Body of pancreas (tissue), 4 donors: ENCODE data around the gene TNRC6A.

Experiments
- POLR2A ChIP-seq, 3 donors: fragments of 450-650 bp; IDR thresholded peaks; one replicate each; pipeline ENCODE4 v1.6.1; 2016; ENCODE audit warnings: antibody characterized with exemption in 3 of 3, mild to moderate bottlenecking in 2 of 3
- TF ChIP-seq, protein P1 (sequence below), 7 experiments: fragments of 450-650 bp in 4 of 7; fragments of 200-600 bp in 3 of 7; sonication (generic) in 3 of 7; IDR thresholded peaks; one replicate each; pipeline ENCODE4 v1.5.1; 2016 to 2019; ENCODE audit warnings: antibody characterized with exemption in 7 of 7

DNA sequence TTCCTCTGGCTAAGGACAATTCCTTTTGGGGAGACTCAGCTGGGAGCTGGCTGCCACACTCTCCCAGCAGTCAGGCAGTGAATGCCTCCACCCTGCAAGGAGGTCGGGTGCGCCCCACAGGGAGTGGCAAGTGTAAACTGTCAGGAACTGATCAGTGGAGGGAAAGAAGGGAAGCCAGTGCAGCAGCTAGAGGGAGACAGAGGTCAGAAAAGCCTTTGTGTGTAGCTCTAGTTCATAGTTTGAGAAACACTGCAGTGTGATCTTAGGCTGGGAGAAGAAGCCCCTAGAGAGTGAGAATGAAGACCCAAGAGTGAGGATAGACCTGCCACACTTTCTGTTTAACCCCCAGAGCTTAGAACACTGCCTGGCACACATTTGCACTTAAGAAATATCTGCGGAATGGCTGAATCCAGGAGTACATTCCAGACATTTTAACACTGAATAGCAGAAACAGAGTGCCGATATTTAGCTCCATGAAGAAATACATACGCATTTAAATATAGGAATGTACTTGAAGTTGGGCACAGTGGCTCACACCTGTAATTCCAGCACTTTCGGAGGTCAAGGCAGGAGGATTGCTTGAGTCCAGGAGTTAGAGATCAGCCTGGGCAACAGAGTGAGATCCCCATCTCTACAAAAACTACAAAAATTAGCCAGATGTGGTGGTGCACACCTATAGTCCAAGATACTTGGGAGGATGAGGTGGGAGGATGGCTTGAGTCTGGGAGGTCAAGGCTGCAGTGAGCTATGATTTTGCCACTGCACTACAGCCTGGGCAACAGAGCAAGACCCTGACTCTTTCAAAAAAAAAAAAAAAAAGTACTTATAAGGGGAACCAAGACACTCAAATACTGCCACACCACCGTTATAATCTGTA is 105.2 kb downstream of the TNRC6A start:
- TF ChIP-seq, protein P1, sequence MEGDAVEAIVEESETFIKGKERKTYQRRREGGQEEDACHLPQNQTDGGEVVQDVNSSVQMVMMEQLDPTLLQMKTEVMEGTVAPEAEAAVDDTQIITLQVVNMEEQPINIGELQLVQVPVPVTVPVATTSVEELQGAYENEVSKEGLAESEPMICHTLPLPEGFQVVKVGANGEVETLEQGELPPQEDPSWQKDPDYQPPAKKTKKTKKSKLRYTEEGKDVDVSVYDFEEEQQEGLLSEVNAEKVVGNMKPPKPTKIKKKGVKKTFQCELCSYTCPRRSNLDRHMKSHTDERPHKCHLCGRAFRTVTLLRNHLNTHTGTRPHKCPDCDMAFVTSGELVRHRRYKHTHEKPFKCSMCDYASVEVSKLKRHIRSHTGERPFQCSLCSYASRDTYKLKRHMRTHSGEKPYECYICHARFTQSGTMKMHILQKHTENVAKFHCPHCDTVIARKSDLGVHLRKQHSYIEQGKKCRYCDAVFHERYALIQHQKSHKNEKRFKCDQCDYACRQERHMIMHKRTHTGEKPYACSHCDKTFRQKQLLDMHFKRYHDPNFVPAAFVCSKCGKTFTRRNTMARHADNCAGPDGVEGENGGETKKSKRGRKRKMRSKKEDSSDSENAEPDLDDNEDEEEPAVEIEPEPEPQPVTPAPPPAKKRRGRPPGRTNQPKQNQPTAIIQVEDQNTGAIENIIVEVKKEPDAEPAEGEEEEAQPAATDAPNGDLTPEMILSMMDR (IDR thresholded peaks at IDR 0.05): peak in 1 of 7 experiments; percentile 15
- no peak for TF ChIP-seq POLR2A (IDR thresholded peaks at IDR 0.05)
